GM23338 (cell line): ENCODE results near the gene PTPN20. TPM values are rescaled to one million over a fixed set of nuclear protein-coding genes. Genes with fewer than 3 reads are reported as not detected.

ENCODE experiments used
- ATAC-seq: fragments of 200-7000 bp; cut with Tn5 transposase; 3 replicates; pipeline ENCODE4 v1.9.1; 2020
- DNase-seq: peaks from one replicate; pipeline ENCODE4 v3.0.0-alpha.2; 2015; ENCODE audit warnings: low spot score
- H2AFZ ChIP-seq: fragments of 200-600 bp; sonication (generic); 2 replicates; pipeline ENCODE4 v1.8.0; 2016; ENCODE audit warnings: antibody characterized with exemption, mild to moderate bottlenecking, moderate library complexity
- H3F3A ChIP-seq: fragments of 200-600 bp; sonication (generic); replicated peaks from 2 replicates; pipeline ENCODE4 v1.8.0; 2017; ENCODE audit warnings: antibody characterized with exemption, mixed run types, low read depth
- H3K27ac ChIP-seq: fragments of 200-600 bp; sonication (generic); 2 replicates; pipeline ENCODE4 v1.6.1; 2016; ENCODE audit warnings: low read depth
- H3K27me3 ChIP-seq: fragments of 200-600 bp; sonication (generic); 2 replicates; pipeline ENCODE4 v1.8.0; 2016; ENCODE audit warnings: mild to moderate bottlenecking, mixed run types, moderate library complexity; ENCODE audit not compliant: insufficient read depth
- H3K36me3 ChIP-seq: fragments of 200-600 bp; sonication (generic); 2 replicates; pipeline ENCODE4 v1.8.0; 2016; ENCODE audit warnings: mild to moderate bottlenecking; ENCODE audit not compliant: insufficient read depth
- H3K4me1 ChIP-seq: fragments of 200-600 bp; sonication (generic); 2 replicates; pipeline ENCODE4 v1.8.0; 2016; ENCODE audit warnings: mild to moderate bottlenecking, moderate library complexity; ENCODE audit not compliant: insufficient read depth
- H3K4me2 ChIP-seq: fragments of 200-600 bp; sonication (generic); 2 replicates; pipeline ENCODE4 v1.7.1; 2017; ENCODE audit warnings: mixed run types
- H3K4me3 ChIP-seq: fragments of 200-600 bp; sonication (generic); 2 replicates; pipeline ENCODE4 v1.6.1; 2016; ENCODE audit warnings: mixed run types
- H3K79me2 ChIP-seq: fragments of 200-600 bp; sonication (generic); replicated peaks from 2 replicates; pipeline ENCODE4 v1.8.0; 2017; ENCODE audit warnings: mild to moderate bottlenecking; ENCODE audit not compliant: insufficient read depth
- H3K9me2 ChIP-seq: fragments of 200-600 bp; sonication (generic); 2 replicates; pipeline ENCODE4 v1.8.0; 2017; ENCODE audit not compliant: insufficient read depth
- H4K20me1 ChIP-seq: fragments of 200-600 bp; sonication (generic); replicated peaks from 2 replicates; pipeline ENCODE4 v1.8.0; 2017; ENCODE audit warnings: mild to moderate bottlenecking; ENCODE audit not compliant: insufficient read depth
- H3K27ac Mint-ChIP-seq: 2 replicates; pipeline ENCODE4 v1.8.0; 2020; ENCODE audit warnings: inconsistent platforms, mild to moderate bottlenecking, moderate library complexity, mixed read lengths
- H3K27me3 Mint-ChIP-seq: 3 replicates; pipeline ENCODE4 v1.8.0; 2022; ENCODE audit warnings: low read depth, mild to moderate bottlenecking, moderate library complexity, mixed read lengths, inconsistent platforms; ENCODE audit not compliant: insufficient read depth, poor library complexity
- H3K36me3 Mint-ChIP-seq: 3 replicates; pipeline ENCODE4 v1.8.0; 2021; ENCODE audit warnings: low read depth, mild to moderate bottlenecking, inconsistent platforms, moderate library complexity, mixed read lengths
- H3K4me1 Mint-ChIP-seq: 3 replicates; pipeline ENCODE4 v1.8.0; 2020; ENCODE audit warnings: mild to moderate bottlenecking, inconsistent platforms, mixed read lengths
- H3K4me3 Mint-ChIP-seq: 3 replicates; pipeline ENCODE4 v1.8.0; 2021; ENCODE audit warnings: moderate library complexity, mild to moderate bottlenecking, inconsistent platforms, mixed read lengths
- H3K9me3 Mint-ChIP-seq: 3 replicates; pipeline ENCODE4 v1.8.0; 2020; ENCODE audit warnings: moderate library complexity, mild to moderate bottlenecking, inconsistent platforms, mixed read lengths
- CREB1 ChIP-seq: fragments of 250-450 bp; sonication (Bioruptor Pico); IDR thresholded peaks from 2 replicates; pipeline ENCODE4 v1.5.0; 2020; ENCODE audit warnings: low read depth, mild to moderate bottlenecking, moderate library complexity
- CTCF ChIP-seq, 2 experiments: fragments of 200-600 bp in 1 of 2; sonication (generic) in 1 of 2; conservative IDR thresholded peaks; 2 replicates each; pipeline versions ENCODE4 v1.5.1 to v1.6.1; 2016 to 2017; ENCODE audit warnings: antibody characterized with exemption in 2 of 2, low read depth in 2 of 2, mild to moderate bottlenecking in 2 of 2, moderate library complexity in 1 of 2
- EZH2phosphoT487 ChIP-seq: fragments of 200-600 bp; sonication (generic); IDR thresholded peaks from one replicate; pipeline ENCODE4 v1.8.1; 2018; ENCODE audit warnings: antibody characterized with exemption; ENCODE audit not compliant: unreplicated experiment
- POLR2AphosphoS5 ChIP-seq: IDR thresholded peaks from 2 replicates; pipeline ENCODE4 v1.6.1; 2016; ENCODE audit warnings: antibody characterized with exemption, low read depth
- ZNF331 ChIP-seq: fragments of 250-450 bp; sonication (Bioruptor Pico); IDR thresholded peaks from 2 replicates; pipeline ENCODE4 v1.5.0; 2020; ENCODE audit warnings: low read depth, mild to moderate bottlenecking, moderate library complexity
- polyA plus RNA-seq: library from polyadenylated mRNA; unstranded; fragments of >200 nt; fragmentation: Nextera tagmentation; extraction: Ambion mirVana; gene quantifications from 2 replicates; pipeline ENCODE4 v1.2.1, GENCODE V29; 2016
- total RNA-seq: library from RNA; depleted of rRNA; stranded (reverse); fragments of >200 nt; shearing (Covaris generic); gene quantifications from 2 replicates; pipeline ENCODE4 v1.2.3, GENCODE V29; 2014
- TF ChIP-seq, protein P1 (sequence below): IDR thresholded peaks from one replicate; pipeline ENCODE4 v1.6.1; 2018; ENCODE audit warnings: antibody characterized with exemption; ENCODE audit not compliant: unreplicated experiment

PTPN20 gene
- total and polyA plus RNA-seq, 2 experiments from 2014 or later = 0.13 TPM; not detected in 1

- TF ChIP-seq CTCF (conservative IDR thresholded peaks at IDR 0.05; ENCODE audit: low read depth in 2 of 2) (no peak), EZH2phosphoT487 (no peak), POLR2AphosphoS5 (no peak)
Observed at GRCh38 chr10:47028466-47028865, 117.2 kb downstream of the PTPN20 start (continued).

GRCh38 chr10:47029181-47030009 lies 118.2 kb downstream of the PTPN20 start:
- Histone ChIP-seq H3K27me3 (no peaks in the 10 kb centered on the region), H3K79me2 (no peaks in the 10 kb centered on the region), H3K4me2 (no peak overlapping the region), H3K27ac (no peak overlapping the region), H3K36me3 (no peaks in the 10 kb centered on the region), H3K9me2 (no peaks in the 10 kb centered on the region; the same call in 1 of the 2 replicates), H4K20me1 (no peaks in the 10 kb centered on the region), H2AFZ (no peak overlapping the region), H3F3A (no peaks in the 10 kb centered on the region), H3K4me3 (no peak overlapping the region), H3K4me1 (no peaks in the 10 kb centered on the region)
- Mint-ChIP-seq H3K36me3 (no peaks in the 10 kb centered on the region), H3K27me3 (peaks cover 6% of the 10 kb centered on the region), H3K9me3 (no peaks in the 10 kb centered on the region), H3K4me1 (no peaks in the 10 kb centered on the region), H3K4me3 (no peak overlapping the region), H3K27ac (no peak overlapping the region)
- no peak for ATAC-seq
- TF ChIP-seq, protein P1, sequence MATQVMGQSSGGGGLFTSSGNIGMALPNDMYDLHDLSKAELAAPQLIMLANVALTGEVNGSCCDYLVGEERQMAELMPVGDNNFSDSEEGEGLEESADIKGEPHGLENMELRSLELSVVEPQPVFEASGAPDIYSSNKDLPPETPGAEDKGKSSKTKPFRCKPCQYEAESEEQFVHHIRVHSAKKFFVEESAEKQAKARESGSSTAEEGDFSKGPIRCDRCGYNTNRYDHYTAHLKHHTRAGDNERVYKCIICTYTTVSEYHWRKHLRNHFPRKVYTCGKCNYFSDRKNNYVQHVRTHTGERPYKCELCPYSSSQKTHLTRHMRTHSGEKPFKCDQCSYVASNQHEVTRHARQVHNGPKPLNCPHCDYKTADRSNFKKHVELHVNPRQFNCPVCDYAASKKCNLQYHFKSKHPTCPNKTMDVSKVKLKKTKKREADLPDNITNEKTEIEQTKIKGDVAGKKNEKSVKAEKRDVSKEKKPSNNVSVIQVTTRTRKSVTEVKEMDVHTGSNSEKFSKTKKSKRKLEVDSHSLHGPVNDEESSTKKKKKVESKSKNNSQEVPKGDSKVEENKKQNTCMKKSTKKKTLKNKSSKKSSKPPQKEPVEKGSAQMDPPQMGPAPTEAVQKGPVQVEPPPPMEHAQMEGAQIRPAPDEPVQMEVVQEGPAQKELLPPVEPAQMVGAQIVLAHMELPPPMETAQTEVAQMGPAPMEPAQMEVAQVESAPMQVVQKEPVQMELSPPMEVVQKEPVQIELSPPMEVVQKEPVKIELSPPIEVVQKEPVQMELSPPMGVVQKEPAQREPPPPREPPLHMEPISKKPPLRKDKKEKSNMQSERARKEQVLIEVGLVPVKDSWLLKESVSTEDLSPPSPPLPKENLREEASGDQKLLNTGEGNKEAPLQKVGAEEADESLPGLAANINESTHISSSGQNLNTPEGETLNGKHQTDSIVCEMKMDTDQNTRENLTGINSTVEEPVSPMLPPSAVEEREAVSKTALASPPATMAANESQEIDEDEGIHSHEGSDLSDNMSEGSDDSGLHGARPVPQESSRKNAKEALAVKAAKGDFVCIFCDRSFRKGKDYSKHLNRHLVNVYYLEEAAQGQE = no peak
- no peak for TF ChIP-seq CREB1
- no peak for DNase-seq

- no peaks in the 10 kb centered on the region for H4K20me1 ChIP-seq
- Mint-ChIP-seq H3K27ac (no peak overlapping the region), H3K36me3 (no peaks in the 10 kb centered on the region), H3K4me3 (no peak overlapping the region), H3K27me3 (peaks cover 6% of the 10 kb centered on the region), H3K4me1 (no peaks in the 10 kb centered on the region), H3K9me3 (no peaks in the 10 kb centered on the region)
- no peaks in the 10 kb centered on the region; the same call in 1 of the 2 replicates for H3K9me2 ChIP-seq
- no peak overlapping the region for H2AFZ ChIP-seq
- H3K4me2 ChIP-seq = no peak overlapping the region
- no peak for DNase-seq
- H3K36me3 ChIP-seq = no peaks in the 10 kb centered on the region
- H3K4me1 ChIP-seq = no peaks in the 10 kb centered on the region
- no peak overlapping the region for H3K27ac ChIP-seq
- H3K27me3 ChIP-seq = no peaks in the 10 kb centered on the region
- H3K79me2 ChIP-seq = no peaks in the 10 kb centered on the region
- H3F3A ChIP-seq = no peaks in the 10 kb centered on the region
- no peak overlapping the region for H3K4me3 ChIP-seq
- TF ChIP-seq, protein P1 = no peak
- TF ChIP-seq ZNF331 (CRISPR knock-in tag) = no peak
- TF ChIP-seq EZH2phosphoT487 = no peak
- ATAC-seq = no peak
Observed at GRCh38 chr10:47030191-47030703, 119.0 kb downstream of the PTPN20 start.
